ENCODE results near the gene MAB21L4.

- no peak for TF ChIP-seq CTCF (IDR thresholded peaks at IDR 0.05)
- TF ChIP-seq POLR2AphosphoS5 (IDR thresholded peaks at IDR 0.05) = no peak
- TF ChIP-seq POLR2A (IDR thresholded peaks at IDR 0.05) = no peak
Measured at GRCh38 chr2:240847817-240848216, 48.1 kb downstream of the MAB21L4 start.

Measured in sigmoid colon (tissue), 4 donors.